ENCODE data around the gene C16orf74. TPM values are rescaled to one million over a fixed set of nuclear protein-coding genes. Genes with fewer than 3 reads are reported as not detected.

Gene C16orf74
- total RNA-seq, 4 donors from 2014 or later = 1.3 TPM; not detected in 3

GRCh38 chr16:85780281-85780680 is 29.4 kb upstream of the C16orf74 start:
- H3K27me3 ChIP-seq = no peaks in the 10 kb centered on the region
- DNase-seq = no peak
- peaks cover 0 to 55% of the 10 kb centered on the region in 2 donors for H3K36me3 ChIP-seq
- TF ChIP-seq POLR2A (IDR thresholded peaks at IDR 0.05) = no peak
- TF ChIP-seq CTCF (IDR thresholded peaks at IDR 0.05 in 4 of 5, conservative IDR thresholded peaks at IDR 0.05 in 1 of 5) = no peak
- no peak for ATAC-seq
- no peak overlapping the region for H3K27ac ChIP-seq
- no peaks in the 10 kb centered on the region for H3K9me3 ChIP-seq
- H3K4me3 ChIP-seq = no peak overlapping the region
- intact Hi-C loops (cut with DNase I; ENCODE audit: low total_unique reads) = no loop called here
- peaks cover 9 to 12% of the 10 kb centered on the region in 2 donors for H3K4me1 ChIP-seq
- in situ Hi-C loops (cut with MboI; ENCODE audit: low sequenced_read_pairs in 4 of 4) = no loop called here

- Histone ChIP-seq H3K4me1 (peaks cover 9 to 12% of the 10 kb centered on the region in 2 donors), H3K4me3 (no peak overlapping the region), H3K36me3 (peaks cover 0 to 50% of the 10 kb centered on the region in 2 donors), H3K9me3 (no peaks in the 10 kb centered on the region), H3K27ac (peak overlapping the region in 2 of 4 donors; percentile 25 to 57), H3K27me3 (no peaks in the 10 kb centered on the region)
- DNase-seq (no peak), ATAC-seq (no peak)
- TF ChIP-seq CTCF (IDR thresholded peaks at IDR 0.05 in 4 of 5, conservative IDR thresholded peaks at IDR 0.05 in 1 of 5) (no peak), POLR2A (IDR thresholded peaks at IDR 0.05) (no peak)
- intact Hi-C loops (cut with DNase I; ENCODE audit: low total_unique reads) = no loop called here
- in situ Hi-C loops (cut with MboI; ENCODE audit: low sequenced_read_pairs in 4 of 4) = no loop called here
Measured at GRCh38 chr16:85778873-85779272, 28.0 kb upstream of the C16orf74 start.

DNA sequence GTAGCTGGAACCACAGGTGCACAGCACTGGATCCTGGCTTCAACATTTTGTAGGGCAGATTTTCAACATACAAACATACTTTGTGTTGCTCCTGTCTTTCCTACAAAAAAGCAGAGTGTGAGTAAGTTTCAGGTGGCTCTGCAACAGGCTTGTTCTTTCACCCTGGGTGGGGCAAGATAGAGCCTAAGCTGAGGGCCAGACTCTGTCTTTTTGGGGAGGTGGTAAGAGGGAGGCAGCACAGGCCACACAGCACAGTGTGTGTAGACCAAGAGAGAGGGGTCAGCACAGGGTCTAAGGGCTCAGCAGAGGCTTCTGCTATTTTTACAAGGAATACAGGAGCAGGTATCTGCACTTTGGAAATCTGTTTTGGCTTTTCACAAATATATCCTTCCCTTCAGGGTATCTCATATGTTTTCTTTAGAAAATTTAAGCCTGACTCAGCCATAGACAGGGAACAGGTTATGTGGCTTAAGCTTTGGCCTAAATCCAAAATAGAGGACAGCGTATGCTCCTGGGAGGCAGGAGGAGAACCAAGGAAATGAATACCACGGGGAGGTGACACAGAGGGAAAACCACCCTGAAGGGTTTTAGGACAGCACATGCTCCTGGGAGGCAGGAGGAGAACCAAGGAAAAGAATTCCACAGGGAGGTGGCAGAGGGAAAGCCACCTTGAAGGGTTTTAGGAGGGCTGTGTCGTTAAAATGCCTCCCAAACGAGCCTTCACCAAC is 26.9 kb upstream of the C16orf74 start:
- H3K4me3 ChIP-seq = no peak overlapping the region
- intact Hi-C loops (cut with DNase I; ENCODE audit: low total_unique reads) (no loop called here), in situ Hi-C loops (cut with MboI; ENCODE audit: low sequenced_read_pairs in 4 of 4) (no loop called here)
- no peaks in the 10 kb centered on the region for H3K9me3 ChIP-seq
- H3K27ac ChIP-seq = peak overlapping the region; percentile 2 to 57 (median 24)
- DNase-seq = no peak
- peaks cover 0 to 50% of the 10 kb centered on the region in 2 donors for H3K36me3 ChIP-seq
- ATAC-seq = no peak
- H3K4me1 ChIP-seq = peaks cover 8 to 11% of the 10 kb centered on the region in 2 donors
- no peaks in the 10 kb centered on the region for H3K27me3 ChIP-seq
- no peak for TF ChIP-seq CTCF (IDR thresholded peaks at IDR 0.05 in 4 of 5, conservative IDR thresholded peaks at IDR 0.05 in 1 of 5)
- TF ChIP-seq POLR2A (IDR thresholded peaks at IDR 0.05) = no peak

DNA sequence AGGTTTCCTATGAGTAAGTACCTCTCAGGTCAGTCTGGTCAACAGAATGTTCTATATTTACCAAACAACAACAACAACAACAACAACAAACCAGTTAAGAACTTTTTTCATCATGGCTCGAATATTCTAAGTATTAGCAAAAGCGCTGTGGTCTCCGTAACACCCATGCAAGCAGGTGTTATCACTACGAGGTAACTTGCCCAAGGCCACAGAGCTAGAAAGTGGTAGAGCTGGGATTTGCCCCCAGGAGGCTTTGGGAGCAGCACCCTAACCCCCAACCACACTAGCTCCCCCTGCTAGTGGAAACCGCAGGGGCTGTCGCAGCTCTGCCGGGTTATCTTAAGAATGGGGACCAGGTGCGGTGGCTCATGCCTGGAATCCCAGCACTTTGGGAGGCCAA is 23.9 kb upstream of the C16orf74 start:
- Histone ChIP-seq H3K27me3 (no peaks in the 10 kb centered on the region), H3K4me1 (no peaks in the 10 kb centered on the region), H3K36me3 (peaks cover 0 to 35% of the 10 kb centered on the region in 2 donors), H3K4me3 (no peak overlapping the region), H3K27ac (no peak overlapping the region), H3K9me3 (no peaks in the 10 kb centered on the region)
- intact Hi-C loops (cut with DNase I; ENCODE audit: low total_unique reads) = no loop called here
- DNase-seq = no peak
- no peak for ATAC-seq
- in situ Hi-C loops (cut with MboI; ENCODE audit: low sequenced_read_pairs in 4 of 4) = no loop called here
- TF ChIP-seq POLR2A (IDR thresholded peaks at IDR 0.05) (no peak), CTCF (IDR thresholded peaks at IDR 0.05 in 4 of 5, conservative IDR thresholded peaks at IDR 0.05 in 1 of 5) (no peak)

Data from gastrocnemius medialis (tissue), 4 donors.